GM18508 (cell line): ENCODE measurements around the gene H1-8.
"Not testable (repeated sequence)": the region's sequence is repeated elsewhere in the genome, so short reads cannot be mapped to it uniquely, and the experiment has no call there.

Source experiments
- ATAC-seq: cut with Tn5 transposase; IDR thresholded peaks from one replicate; pipeline ENCODE4 v1.9.1; 2021; ENCODE audit warnings: moderate number of reproducible peaks; ENCODE audit not compliant: insufficient read depth, unreplicated experiment

Gene H1-8, protein sequence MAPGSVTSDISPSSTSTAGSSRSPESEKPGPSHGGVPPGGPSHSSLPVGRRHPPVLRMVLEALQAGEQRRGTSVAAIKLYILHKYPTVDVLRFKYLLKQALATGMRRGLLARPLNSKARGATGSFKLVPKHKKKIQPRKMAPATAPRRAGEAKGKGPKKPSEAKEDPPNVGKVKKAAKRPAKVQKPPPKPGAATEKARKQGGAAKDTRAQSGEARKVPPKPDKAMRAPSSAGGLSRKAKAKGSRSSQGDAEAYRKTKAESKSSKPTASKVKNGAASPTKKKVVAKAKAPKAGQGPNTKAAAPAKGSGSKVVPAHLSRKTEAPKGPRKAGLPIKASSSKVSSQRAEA

GRCh38 chr3:129543156-129543790 is at the start of gene H1-8:
Gene H1-8 (plus strand): TSS chr3:129543175. CDS start chr3:129543219, 44 bp downstream.
- ATAC-seq: no peak

- ATAC-seq: no peak
These were observed 49.8 kb upstream of the H1-8 start for GRCh38 chr3:129493206-129493605.

- not testable (repeated sequence) for ATAC-seq
These were observed 48.5 kb upstream of the H1-8 start for GRCh38 chr3:129494499-129494898.

DNA sequence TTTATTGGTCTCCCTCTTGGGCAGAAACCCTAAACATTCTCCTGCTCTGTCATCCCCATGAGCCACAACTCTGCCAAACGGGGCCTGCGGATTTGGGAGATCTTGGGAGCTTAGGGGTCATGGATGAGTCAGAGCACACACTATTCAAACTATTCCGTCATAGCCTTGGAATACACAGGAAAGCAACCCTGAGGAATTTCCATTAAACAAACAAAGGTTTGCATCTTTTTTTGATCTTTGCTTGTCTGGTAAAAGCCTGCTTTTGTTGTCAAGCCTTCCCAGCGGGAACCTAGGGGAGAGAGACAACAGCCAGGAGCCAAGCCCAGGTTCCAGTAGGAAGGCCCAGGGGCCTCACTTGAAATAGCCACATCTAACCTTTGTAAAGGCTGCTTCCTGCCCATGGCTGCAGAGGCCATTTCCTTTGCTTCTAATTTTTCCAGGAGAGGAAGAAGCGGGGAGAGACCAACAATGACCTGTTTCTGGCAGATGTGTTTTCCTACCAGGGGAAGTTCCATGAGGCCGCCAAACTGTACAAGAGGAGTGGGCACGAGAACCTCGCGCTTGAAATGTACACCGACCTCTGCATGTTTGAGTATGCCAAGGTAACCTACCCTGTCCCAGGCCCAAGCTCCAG is 47.9 kb upstream of the H1-8 start:
- not testable (repeated sequence) for ATAC-seq

DNA sequence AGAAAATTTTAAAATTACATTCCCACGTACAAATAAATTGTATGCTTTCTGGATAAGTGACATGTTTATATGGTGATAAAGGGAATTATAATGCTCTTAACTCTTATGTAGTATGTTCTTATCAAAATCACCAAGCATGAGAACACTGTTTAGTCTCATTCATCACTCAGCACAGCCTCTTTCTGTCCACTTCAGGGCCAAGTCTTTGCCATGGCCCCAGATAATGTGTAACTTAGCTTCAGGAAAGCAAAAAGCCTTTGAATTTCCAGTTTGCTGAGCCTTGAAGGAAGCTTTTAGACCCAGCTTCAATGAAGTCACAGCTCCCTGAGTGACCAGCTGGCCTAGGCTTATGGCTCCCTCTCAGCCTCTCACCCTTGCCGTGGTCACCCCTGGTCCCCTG is 45.1 kb upstream of the H1-8 start:
- ATAC-seq: not testable (repeated sequence)

DNA sequence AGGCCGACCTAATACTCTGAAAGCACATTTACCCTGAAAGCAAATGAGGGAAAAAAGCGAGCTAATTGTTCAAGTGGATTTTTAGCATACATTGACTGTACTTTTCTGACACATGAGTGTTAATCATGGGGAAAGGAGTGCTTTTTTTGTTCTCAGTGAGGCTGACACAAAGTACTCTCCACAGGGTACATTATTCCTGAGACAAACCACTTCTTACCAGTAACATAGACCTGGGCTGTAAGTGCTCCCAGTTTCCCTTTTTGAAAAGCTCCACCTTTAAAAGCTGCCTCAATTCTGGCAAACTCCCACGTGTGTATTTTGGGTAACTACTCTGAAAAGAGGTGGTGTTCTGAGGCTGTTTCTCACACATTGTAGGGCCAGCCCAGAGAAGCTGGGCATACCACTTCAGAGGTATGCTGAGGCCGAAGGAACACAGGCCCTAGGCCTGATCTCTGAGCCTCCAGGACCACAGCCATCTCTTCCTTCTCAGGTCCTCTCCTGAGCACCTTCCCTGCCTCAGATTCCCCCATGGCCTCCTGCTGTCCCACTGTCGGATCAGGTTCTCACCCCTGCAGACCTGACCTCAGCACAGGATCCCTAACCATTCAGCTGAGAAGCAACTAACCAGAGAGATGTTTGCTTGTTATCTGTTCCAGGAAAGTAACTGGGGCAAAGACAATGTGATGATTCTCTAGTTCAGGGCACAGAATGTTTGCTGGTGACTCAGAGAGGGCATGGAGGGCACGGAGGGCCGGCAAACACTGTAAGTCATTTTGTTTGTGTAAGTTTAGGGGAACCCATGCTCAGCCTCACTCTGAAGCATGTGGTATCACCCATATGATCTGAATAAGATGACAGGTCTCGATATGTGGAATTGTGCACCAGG is 44.1 kb upstream of the H1-8 start:
- not testable (repeated sequence) for ATAC-seq

DNA sequence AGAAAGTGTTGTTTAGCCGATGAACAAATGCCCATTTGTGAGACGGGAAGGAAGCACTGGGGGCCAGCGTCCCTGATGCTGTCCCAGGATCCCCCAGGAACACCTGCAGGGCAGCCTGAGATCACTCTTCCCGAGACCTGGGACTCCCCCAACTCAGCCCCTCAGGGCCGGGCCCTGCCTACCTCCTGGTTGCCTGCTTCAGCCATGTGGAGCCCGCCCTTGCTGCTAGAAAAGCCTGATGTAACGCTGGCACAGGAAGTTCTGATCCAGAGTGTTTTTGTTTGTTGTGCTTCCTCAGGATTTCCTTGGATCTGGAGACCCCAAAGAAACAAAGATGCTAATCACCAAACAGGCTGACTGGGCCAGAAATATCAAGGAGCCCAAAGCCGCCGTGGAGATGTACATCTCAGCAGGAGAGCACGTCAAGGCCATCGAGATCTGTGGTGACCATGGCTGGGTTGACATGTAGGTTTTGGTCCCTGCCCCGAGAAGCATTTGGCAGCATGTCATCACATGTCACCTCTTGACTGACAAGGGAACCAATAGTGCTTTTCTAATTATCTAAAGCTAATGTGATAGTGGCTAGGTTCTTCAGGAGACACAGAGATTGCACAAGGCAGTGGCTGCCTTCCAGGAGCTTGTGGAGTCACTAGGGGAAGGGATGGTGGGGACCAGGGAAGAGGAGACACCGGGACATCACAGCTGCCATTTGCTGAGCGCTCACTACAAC is 43.2 kb upstream of the H1-8 start:
- not testable (repeated sequence) for ATAC-seq

DNA sequence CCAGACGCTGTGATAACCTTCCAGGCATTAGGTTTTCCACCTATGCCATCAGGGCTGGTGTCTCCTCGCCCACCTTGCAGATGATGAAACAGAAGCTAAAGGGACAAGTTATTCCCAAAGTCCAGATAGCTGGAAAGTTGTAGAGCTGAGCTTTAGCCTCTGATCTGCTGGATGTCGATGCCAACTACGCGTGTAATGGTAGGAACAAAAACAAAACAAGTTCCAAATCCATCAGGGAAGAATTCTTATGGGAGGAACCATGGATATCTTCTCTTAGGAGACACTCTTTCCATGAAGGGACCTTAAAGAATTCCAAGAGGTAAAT is 42.7 kb upstream of the H1-8 start:
- no peak for ATAC-seq

DNA sequence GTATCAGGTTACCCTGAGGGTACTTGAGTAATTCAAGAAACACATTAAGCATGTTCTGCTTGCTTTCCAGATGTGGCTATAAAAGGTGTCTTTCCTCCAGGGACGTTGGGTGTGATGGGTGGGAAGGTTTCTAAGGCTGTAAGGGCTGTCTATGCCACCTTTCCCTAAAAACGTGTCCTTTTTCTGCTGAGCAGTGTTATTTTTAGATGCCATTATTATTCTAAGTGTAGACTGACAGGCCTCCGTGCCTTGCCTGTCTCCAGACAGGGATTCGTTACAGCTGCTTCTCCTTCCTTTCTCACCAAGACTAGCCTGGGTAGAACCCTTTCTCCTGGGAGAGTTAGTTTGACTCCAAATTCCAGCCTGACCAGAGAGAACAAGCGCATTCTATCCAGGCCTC is 41.3 kb upstream of the H1-8 start:
- no peak for ATAC-seq

GRCh38 chr3:129502641-129503408 is 40.1 kb upstream of the H1-8 start:
- no peak for ATAC-seq

- no peak for ATAC-seq
These were observed 39.3 kb upstream of the H1-8 start for GRCh38 chr3:129503471-129504291.

DNA sequence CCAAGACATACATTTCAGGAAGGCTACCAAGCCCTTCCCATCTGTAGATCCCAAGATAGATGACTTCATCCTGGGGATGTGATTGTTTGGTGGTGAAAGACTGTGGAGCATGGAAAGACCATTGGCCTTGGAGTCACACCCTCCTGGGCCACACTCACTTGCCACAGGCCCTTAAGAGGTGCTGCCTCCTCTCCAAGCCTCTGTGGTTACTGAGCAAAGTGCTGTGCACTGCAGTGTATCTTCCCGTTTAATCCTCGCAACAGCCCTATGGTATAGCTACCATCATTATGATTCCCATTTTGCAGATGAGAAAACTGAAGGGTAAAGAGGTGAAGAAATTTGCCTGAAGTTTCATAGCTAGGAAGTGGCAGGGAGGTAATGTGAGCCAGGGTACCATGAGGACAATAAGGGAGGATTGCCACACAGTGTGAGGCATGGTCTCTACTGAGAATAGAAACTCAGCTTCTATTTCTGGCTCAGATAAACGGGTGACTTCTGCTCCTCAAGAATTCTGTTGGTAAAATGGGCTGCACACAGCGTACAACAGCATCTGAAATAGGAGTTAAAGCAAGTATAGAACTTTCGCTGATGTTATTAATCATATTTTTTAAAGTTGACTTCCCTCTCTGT is 38.4 kb upstream of the H1-8 start:
- ATAC-seq: no peak

DNA sequence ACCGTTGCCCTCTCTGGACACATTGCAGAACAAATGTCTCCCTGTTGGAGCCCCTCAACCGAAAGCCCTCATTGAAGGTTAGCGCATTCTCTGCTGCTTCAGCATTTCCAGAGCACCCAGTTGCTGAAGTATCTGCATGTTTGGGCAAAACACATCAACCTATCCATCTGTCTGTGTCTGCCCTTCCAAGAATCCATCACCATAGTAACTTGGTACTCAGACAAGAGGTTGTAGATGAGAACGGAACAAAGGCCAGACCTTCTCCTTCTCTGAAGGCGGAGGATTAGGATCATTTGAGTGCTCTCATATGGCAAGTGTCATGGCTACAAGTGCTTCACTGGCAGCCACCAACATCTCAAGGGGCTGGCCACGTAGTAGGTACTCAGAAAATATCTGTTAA is 37.6 kb upstream of the H1-8 start:
- no peak for ATAC-seq

DNA sequence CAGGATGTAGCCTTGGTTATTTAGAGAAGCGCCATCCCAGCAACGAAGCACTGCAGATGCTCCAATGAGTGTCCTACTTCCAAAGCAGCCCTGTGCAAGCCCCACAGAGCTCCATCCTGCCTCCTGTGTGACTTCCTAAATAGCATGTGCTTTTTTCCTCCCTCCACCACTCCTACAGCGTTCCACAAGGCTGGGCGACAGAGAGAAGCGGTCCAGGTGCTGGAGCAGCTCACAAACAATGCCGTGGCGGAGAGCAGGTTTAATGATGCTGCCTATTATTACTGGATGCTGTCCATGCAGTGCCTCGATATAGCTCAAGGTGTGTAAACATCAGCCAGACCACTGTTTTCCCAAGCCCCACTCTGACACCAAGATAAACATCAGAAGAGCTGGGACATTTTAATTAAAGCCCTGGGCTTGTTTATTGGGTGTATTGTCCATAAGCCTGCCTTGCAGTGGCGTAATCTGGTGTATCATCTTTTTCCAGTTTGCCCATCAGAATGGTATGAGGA is 36.7 kb upstream of the H1-8 start:
- ATAC-seq: no peak

- no peak for ATAC-seq
These were observed 35.7 kb upstream of the H1-8 start for GRCh38 chr3:129507181-129507831.

DNA sequence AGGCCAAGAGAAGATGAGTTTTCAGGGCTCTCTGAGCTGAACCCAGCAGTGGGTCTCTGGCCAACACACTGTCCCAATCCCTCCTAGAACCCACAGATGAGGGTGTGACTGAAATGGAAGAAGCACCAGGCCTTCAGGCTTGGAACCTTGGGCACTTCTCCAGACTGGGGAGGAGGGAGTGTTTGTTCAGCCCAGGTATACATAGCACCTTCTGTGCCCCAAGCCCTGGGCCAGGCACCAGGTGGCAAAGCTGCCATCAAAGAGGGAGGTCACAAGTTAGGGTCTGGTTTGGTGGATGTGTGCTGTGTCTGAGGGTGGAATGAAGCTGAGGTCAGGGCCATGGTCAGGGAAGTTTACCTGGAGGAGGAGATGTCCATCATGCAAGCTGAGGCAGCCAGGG is 30.4 kb upstream of the H1-8 start:
- ATAC-seq: no peak

DNA sequence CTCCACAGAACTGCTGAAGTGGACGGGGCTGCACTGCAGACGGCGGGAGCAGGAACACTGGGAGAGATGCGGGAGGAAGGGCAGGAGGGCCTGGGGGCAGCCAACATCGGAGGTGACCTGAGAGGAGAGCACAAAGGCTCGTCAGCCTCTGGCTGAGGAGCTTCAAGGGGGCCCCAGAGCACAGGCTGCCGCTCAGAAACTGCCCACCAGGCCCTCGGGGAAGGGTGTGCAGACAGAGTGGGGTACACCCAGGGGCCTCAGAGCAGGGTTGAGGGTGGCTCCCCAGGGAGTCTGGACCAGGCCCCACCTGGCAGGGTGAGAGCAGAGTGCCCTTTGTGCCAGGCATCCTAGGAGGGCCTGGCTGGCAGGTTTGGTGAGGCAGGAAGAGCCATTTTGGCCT is 29.3 kb upstream of the H1-8 start:
- no peak for ATAC-seq
